ENCODE results near the gene GZMA.

The GZMA gene

DNA sequence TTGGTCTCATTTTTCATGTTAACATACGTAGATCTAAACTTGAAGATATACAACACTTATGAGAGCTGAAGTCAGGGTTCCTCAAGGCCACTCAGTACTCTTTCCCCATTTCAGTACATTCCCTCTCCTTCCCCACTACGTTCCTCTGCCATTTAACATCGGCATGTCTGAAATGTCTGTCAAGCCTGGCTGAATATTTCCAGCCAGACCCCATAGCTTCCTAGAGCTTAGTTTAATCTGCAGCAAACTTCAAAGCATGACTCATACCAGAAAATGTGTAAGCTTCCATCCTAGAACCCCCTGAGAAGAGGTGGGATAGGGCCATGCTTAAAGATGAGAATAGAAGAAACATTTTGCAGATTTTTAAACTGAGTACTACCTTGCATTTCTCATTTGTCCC lies 6.2 kb downstream of the GZMA start:
- DNase-seq (ENCODE audit: low read depth in 2 of 2) = no peak

DNA sequence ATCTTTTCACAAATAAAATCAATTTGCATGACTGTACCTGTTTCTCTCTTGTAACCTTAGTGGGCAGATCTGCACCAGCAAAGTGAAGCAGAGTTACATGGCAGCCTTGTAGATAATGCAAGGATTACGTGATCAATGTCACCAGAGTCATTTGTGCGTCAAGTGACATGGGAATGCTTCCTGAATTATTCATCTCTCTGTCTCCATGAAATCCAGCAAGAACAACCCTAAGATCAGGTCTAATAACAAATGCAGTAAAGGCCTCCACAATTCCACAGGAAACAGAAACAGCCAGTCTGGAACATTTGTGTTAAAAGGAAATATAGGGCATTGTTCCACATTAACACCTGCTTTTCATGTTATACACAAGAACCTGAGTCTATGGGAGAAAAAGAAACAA lies 7.8 kb downstream of the GZMA start:
- no peak for DNase-seq (ENCODE audit: low read depth in 2 of 2)

DNA sequence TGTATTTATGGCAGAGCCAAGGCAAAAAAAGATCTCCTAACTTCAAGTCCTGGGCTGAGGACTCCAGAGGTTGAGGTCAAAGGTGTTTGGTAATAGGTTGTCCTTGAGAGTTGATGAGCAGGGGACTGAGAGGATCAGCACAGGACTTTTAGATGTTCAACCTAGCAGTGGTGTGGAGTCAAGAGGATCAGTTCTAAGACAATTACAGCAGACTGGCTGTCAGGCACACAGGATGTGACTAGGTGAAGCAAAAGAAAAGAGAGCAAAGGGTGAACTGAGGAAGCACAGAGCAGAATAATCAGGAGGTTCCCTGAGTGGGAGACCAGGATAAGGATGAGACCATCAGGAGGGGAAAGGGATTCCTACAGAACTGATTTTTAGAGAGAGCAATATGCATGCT lies 10.9 kb downstream of the GZMA start:
- no peak for DNase-seq (ENCODE audit: low read depth in 2 of 2)

DNA sequence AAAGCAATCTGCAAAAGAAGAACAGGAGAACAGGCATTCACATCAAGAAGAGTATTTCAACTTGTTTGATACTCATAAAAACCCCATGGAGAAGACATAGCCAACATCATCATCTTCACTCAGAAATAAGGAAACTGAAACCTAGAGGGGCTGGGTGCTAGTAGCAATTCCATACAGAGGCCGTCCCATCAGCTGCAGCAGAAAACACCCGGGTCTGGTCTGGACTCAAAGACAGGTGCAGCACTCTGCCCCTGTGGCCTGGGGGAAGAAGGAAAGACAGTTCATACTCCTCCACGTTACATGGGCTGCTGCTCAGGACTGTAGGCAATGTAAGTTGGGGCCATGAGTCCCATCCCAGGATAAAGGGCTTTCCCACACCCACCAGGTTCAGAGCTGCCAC lies 11.6 kb downstream of the GZMA start:
- DNase-seq (ENCODE audit: low read depth in 2 of 2) = no peak

DNA sequence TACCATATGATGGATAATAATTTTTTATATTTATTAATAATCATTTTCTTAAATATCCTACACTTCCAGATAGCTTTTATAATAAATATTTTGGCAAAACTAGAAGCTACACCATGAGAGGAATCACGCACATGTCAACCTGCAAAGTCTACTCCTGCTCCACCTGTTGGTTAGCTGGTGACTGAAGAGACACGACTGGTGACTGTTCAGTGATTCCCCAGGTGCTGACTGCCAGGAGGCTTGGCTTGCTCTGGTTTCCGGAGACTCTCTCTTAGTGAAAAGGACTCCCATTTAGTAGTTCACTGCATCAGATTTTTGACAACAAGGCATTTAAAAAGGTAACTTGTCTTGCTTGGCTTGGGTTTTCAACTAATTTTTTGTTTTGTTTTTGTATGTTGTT lies 20.9 kb downstream of the GZMA start:
- DNase-seq (ENCODE audit: low read depth in 2 of 2) = no peak

DNA sequence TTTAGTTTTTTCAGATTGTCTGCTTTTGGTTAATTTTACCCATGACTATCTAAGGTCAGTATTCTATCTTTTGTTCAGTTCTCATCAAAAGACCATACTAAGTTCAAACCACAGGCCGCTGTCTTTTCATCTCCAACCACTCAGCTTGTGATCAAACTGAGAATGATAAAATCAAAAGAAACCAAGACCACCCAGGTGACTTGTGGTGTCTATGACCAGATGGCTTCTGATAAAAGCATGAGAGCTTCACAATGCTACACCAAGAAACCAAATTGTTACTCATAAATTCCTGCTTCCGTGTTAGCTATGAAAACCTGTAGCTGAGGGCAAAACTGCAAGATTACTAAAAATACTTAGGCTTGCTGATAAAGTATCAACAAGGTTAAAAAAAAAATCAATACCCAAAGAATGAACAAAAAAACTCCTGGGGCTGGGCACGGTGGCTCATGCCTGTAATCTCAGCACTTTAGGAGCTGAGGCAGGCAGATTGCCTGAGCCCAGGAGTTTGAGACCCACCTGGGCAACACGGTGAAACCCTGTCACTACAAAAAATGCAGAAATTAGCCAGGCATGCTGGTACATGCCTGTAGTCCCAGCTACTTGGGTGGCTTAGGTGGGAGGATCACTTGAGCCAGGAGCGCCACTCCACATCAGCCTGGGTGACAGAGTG lies 31.7 kb downstream of the GZMA start:
- no peak for DNase-seq (ENCODE audit: low read depth in 2 of 2)

DNA sequence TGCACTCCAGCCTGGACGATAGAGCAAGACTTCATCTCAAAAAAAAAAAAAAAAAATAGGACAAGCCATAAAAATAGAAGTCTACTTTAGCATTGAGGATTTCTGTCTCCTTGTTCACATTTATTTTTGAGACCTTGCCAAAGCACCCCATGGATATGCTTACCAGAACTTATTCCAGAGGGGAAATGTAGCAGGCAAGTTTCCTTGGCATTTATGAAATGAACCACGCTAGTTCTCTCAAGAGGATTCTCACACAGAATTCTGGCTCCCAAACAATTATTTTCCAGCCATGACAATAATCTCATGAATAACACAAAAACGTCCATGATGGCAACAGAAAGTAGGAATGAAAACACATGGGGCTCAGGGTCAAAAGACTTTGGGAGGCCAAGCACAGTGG lies 34.1 kb downstream of the GZMA start:
- no peak for DNase-seq (ENCODE audit: low read depth in 2 of 2)

DNA sequence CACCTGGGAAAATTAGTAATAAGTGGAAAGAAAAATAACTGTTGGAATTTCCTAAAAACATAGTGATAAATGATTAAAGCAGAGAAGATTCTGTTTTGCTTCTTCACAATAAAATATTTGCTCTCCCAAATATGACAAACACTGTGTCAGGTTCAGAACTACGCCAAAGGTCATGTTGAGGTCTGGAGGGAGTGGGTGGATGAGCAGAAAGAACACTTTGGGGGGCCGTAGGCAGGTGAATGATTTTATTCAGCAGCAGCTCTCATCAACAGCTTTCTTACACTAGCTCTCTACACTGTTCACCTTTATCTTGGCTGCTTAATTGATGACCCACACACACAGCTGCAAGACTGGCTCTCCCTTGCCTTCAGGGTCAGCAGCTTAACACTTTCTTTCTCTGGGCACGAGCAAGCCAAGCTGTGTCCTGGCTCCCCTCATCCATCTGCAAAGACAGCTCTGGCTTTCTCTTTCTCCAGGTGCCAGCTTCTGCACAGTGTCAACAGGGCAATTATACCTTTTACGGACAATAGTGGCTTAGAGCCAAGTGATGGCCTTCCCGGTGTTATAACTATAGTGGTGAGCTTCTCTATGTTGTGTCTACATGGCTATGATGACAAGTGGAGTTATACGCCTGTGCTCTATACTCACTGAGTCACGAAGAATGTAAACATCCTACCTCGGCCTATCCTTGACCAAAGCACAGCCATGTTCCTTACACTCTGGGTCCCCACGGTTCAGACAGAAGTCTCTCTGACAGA lies 38.6 kb downstream of the GZMA start:
- DNase-seq (ENCODE audit: low read depth in 2 of 2) = no peak

DNA sequence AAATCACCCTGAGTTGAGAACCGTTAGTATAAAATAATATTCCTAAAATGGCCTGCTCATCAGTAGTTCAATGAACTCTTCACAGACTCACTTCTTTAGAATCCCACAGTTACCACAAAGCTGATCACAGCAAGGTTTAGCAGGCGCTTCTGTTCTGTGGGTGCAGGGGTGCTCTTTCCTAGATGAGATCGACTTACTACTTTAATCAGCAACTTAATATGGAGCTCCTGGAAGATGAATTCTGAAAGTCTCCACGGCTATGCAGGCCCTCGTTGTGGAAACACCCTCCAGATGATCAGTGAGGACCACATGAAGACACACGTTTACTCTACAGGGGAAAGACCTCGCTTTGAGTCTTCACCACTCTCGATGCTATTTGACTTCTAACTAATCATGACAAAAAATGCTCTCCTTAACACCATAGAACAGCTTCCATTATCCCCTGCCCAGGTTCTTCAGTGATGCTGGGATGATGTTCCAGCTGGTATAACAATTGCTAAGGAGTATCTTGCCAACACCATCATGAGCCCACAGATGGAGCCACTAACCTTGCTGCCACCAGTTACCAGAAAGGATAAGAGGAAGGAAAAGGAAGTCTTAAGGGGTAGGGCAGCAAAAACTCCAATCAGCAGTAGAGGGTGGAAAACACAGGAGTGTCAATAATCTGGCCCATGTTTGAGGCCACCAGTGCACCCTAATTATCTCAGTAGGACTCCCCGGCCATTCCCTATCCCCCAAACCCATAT lies 39.7 kb downstream of the GZMA start:
- no peak for DNase-seq (ENCODE audit: low read depth in 2 of 2)

DNA sequence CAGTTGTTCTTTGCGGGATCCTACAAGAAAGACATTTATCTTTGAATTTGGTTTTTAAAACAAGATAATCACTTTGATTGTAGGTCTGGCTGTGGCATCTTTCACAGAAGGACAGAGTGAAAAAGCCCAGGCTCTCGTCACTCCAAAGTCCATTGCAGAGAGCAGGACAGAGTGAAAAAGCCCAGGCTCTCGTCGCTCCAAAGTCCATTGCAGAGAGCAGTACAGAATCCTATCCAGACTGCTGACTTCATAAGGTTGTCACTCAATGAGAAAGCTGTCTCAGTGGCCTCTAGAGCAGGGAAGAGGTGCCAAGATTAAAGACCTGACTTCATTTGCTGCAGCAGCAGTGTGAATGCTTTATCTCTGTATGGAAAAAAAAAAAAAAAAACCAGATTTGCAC lies 41.2 kb downstream of the GZMA start:
- no peak for DNase-seq (ENCODE audit: low read depth in 2 of 2)

DNA sequence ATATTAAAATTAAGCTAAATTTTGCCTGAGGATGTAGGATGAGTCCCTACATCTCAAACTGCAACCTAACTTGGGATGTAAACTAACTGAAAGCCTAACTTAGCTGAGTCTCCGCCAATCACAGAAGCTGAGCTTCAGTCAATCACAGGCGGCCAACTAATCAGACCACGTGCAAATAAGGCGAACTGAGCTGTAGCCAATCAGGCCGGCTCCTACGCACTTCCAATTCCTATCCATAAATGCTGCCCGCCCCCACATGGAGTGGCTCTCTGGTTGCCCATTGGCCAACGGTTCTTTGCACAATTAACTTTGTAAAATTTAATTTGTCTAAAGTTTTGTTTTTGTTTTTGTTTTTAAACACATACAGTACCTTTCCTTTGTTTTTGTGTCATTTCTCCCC lies 43.6 kb downstream of the GZMA start:
- no peak for DNase-seq (ENCODE audit: low read depth in 2 of 2)

DNA sequence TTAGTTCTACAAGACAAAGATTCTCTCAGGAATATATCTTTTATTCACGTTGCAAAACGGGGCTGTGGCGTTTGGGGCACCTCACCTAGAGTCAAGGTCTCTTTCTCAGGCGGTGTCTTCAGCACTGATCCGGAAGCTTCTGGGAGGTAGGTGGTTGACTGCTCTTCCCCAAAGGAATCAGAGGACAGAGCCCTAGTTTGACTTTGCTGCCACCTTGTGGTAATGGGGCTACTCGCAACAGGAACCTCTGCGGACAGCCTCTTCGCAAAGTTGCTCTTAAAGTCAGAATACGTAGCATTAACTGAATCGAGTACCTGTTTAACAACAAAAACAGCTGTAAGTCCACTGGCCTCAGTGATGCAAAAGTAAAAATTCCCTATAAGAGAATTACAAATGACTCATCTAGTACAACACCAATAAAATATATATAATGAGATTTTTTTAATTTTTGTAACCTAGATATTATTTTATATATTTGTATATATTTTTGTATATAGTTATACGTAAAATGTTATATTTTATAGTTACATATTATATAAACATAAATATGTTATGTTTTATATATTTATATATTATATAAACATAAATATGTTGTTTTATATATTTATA lies 44.2 kb downstream of the GZMA start:
- DNase-seq (ENCODE audit: low read depth in 2 of 2) = peak; percentile 63 to 77

DNA sequence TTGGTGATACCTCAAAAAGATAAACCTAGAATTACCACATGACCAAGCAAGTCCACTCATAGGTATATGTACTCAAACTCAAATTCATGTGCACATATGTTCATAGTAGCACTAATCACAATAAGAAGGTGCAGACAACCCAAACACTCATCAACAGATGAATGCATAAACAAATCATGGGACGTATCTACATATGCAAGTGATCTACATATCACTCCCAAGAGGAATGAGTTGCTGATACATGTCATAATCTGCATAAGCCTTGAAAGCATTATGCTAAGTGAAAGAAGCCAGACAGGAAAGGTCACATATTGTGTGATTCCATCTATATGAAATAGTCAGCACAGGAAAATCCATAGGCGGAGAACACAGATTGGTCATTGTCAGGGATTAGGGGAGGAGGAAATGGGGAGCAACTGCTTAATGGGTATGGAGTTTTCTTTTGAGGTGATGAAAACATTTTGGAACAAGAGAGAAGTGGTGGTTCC lies 46.9 kb downstream of the GZMA start:
- DNase-seq (ENCODE audit: low read depth in 2 of 2) = no peak

DNA sequence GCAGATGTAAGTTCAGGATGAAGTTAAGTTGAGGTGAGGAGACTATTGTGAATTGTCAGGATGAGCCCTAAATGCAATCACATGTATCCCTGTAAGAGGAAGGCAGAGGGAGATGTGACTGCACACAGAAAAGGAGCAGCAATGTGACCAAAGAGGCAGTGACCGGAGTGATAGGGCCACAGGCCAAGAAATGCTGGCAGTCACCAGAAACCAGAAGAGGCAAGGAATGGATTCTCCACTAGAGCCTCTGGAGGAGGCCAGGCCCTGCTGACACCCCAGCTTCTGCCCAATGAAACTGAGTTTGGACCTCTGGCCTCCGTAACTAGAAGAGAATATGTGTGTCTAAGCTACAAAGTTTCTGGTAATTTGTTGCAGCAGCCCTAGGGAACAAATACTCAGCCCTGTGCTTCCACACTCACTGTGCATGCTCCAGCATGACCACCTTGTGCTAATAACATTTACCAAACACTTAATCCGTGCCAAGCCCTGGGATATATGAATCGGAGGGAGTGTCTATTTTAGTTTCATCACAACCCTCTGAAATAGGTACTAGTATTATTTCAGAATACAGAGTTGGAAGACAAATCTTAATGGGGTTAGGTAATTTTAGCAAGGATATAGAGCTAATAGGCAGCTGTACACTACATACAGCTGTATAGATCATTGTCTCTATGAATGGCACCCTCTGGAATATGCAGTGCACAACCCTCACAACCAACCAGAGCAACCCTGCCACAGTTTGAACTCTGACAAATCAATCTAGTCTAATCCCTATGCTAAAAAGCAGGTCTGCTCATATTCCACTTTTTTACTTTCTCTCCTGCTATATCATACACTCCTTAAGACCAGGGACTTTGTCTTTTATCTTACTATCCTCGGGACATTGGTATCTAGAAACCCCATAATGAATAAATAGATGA lies 49.7 kb downstream of the GZMA start:
- no peak for DNase-seq (ENCODE audit: low read depth in 2 of 2)

DNA sequence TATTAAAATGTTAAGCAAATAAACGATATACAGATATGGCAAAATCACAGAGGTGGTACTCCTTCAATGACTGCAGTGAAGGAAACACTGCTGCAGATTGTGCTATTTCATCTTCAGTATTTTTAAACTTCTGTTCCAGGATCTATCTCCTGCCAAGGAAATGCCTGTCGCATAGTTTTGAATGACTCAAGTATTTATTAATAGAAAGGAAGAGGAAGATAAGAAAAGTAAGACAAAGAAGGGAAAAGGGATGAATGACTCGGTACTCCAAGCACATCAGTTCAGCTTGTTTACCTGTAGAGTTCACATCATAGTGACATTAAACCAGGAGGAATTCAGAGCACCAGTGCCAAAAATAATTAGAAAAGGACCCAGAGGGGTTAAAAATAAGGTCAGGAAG lies 52.4 kb downstream of the GZMA start:
- DNase-seq (ENCODE audit: low read depth in 2 of 2) = no peak

Data from stimulated activated CD8-positive, alpha-beta memory T cell treated with anti-CD3 and anti-CD28 coated beads, Interleukin-7, amount 100 ng/mL, for 4 hours (primary cell).